Testis (tissue), 2 donors: Measurements from ENCODE around the gene NTSR2.

ENCODE experiments used
- POLR2A ChIP-seq: fragments of 450-650 bp; IDR thresholded peaks from one replicate; pipeline ENCODE4 v1.6.1; 2017; ENCODE audit warnings: antibody characterized with exemption, mild to moderate bottlenecking, moderate library complexity
- TF ChIP-seq, protein P1 (sequence below), 3 experiments: fragments of 450-650 bp in 2 of 3; fragments of 200-600 bp in 1 of 3; sonication (generic) in 1 of 3; IDR thresholded peaks; one replicate each; pipeline ENCODE4 v1.5.1; 2016 to 2019; ENCODE audit warnings: antibody characterized with exemption in 3 of 3, mild to moderate bottlenecking in 2 of 3, moderate library complexity in 1 of 3

- TF ChIP-seq, protein P1, sequence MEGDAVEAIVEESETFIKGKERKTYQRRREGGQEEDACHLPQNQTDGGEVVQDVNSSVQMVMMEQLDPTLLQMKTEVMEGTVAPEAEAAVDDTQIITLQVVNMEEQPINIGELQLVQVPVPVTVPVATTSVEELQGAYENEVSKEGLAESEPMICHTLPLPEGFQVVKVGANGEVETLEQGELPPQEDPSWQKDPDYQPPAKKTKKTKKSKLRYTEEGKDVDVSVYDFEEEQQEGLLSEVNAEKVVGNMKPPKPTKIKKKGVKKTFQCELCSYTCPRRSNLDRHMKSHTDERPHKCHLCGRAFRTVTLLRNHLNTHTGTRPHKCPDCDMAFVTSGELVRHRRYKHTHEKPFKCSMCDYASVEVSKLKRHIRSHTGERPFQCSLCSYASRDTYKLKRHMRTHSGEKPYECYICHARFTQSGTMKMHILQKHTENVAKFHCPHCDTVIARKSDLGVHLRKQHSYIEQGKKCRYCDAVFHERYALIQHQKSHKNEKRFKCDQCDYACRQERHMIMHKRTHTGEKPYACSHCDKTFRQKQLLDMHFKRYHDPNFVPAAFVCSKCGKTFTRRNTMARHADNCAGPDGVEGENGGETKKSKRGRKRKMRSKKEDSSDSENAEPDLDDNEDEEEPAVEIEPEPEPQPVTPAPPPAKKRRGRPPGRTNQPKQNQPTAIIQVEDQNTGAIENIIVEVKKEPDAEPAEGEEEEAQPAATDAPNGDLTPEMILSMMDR (IDR thresholded peaks at IDR 0.05): no peak
- no peak for TF ChIP-seq POLR2A
These were observed 34.9 kb downstream of the NTSR2 start for GRCh38 chr2:11635141-11635540.
